Measurements from ENCODE around the gene SUCO.

- TF ChIP-seq CTCF (IDR thresholded peaks at IDR 0.05) (no peak), POLR2A (IDR thresholded peaks at IDR 0.05; ENCODE audit: low read depth) (no peak), POLR2AphosphoS5 (IDR thresholded peaks at IDR 0.05) (no peak)
These were observed 17.5 kb upstream of the SUCO start for GRCh38 chr1:172515436-172515835.

Data from esophagus muscularis mucosa (tissue), 3 donors.